ENCODE data around the gene DGKI.
"Not testable (repeated sequence)": the region's sequence is repeated elsewhere in the genome, so short reads cannot be mapped to it uniquely, and the experiment has no call there.

The DGKI gene

GRCh38 chr7:137832382-137832781 is 14.4 kb downstream of the DGKI start:
- DNase-seq = no peak
- Mint-ChIP-seq H3K27ac (no peak overlapping the region), H3K9me3 (peaks cover 12 to 13% of the 10 kb centered on the region in 2 donors), H3K4me1 (no peaks in the 10 kb centered on the region), H3K27me3 (peaks cover 32% of the 10 kb centered on the region), H3K4me3 (no peak overlapping the region)
- no peak for ATAC-seq

- not testable (repeated sequence) for H3K4me3 Mint-ChIP-seq, ATAC-seq, H3K27ac Mint-ChIP-seq, DNase-seq, H3K4me1 Mint-ChIP-seq
- H3K27me3 Mint-ChIP-seq = peaks cover 33% of the 10 kb centered on the region
- peaks cover 12 to 13% of the 10 kb centered on the region in 2 donors for H3K9me3 Mint-ChIP-seq
These were observed 15.2 kb downstream of the DGKI start for GRCh38 chr7:137831555-137831954.

GRCh38 chr7:137829337-137829992 is 17.3 kb downstream of the DGKI start:
- DNase-seq (no peak), ATAC-seq (no peak)
- H3K9me3 Mint-ChIP-seq = peaks cover 12 to 13% of the 10 kb centered on the region in 2 donors
- H3K4me3 Mint-ChIP-seq = no peak overlapping the region
- no peaks in the 10 kb centered on the region for H3K4me1 Mint-ChIP-seq
- H3K27me3 Mint-ChIP-seq = peaks cover 19% of the 10 kb centered on the region
- H3K27ac Mint-ChIP-seq = no peak overlapping the region

DNA sequence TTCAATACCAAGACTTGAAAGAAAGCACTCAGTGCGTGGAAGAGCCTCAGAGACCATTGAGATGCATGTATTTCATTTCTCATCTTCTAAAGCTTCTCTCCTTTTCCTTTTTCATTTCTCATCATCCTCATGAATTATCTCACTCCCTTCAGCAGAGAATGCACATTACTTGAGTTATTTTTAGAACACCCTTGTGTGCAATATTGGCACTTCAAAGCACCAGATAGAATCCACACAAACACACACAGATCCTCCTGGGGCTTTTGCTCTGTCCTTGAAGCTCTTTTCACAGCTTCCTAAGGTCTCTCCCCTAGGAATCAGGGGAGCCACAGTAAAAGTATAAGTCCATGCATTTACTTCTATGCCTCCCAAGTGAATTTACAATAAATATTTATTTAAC is 18.3 kb downstream of the DGKI start:
- Mint-ChIP-seq H3K9me3 (peaks cover 9% of the 10 kb centered on the region in 2 donors), H3K4me1 (no peaks in the 10 kb centered on the region), H3K27me3 (peaks cover 19% of the 10 kb centered on the region), H3K27ac (no peak overlapping the region), H3K4me3 (no peak overlapping the region)
- no peak for ATAC-seq
- no peak for DNase-seq

GRCh38 chr7:137825489-137825888 is 21.3 kb downstream of the DGKI start:
- no peak overlapping the region for H3K4me3 Mint-ChIP-seq

GRCh38 chr7:137820677-137821420 is 25.9 kb downstream of the DGKI start:
- no peak overlapping the region for H3K27ac Mint-ChIP-seq
- H3K4me3 Mint-ChIP-seq = no peak overlapping the region
- no peaks in the 10 kb centered on the region for H3K4me1 Mint-ChIP-seq
- DNase-seq (no peak), ATAC-seq (peak; percentile 53)
- H3K9me3 Mint-ChIP-seq = no peaks in the 10 kb centered on the region
- H3K27me3 Mint-ChIP-seq = peaks cover 43% of the 10 kb centered on the region

More at GRCh38 chr7:137825489-137825888, 21.3 kb downstream of the DGKI start:
- Mint-ChIP-seq H3K9me3 (no peaks in the 10 kb centered on the region), H3K4me1 (no peaks in the 10 kb centered on the region), H3K27me3 (peaks cover 34% of the 10 kb centered on the region), H3K27ac (no peak overlapping the region)
- ATAC-seq (no peak), DNase-seq (no peak)

DNA sequence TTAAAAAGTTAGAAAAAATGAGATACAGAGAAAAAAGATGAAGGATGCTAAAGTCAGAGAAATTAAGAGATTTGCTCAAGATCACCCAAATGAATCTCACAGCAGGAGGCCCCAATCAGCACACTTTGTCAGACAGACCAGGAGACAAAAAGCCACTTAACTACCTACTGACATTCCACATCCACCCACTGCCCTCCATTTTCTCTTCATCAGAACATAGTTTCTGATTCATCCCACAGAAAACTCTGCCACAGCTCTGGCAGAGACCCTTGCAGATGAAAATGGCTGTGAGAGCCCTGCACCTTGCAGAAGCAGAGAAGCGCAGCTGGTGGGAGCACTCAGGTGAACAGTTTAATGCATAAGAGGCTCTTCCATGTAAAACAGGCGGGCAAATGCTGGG is 26.6 kb downstream of the DGKI start:
- Mint-ChIP-seq H3K9me3 (no peaks in the 10 kb centered on the region), H3K27ac (peak overlapping the region in 1 of 2 donors; percentile 22), H3K4me1 (no peaks in the 10 kb centered on the region), H3K27me3 (peaks cover 45% of the 10 kb centered on the region), H3K4me3 (no peak overlapping the region)
- ATAC-seq (peak; percentile 6), DNase-seq (no peak)

GRCh38 chr7:137818036-137818435 is 28.7 kb downstream of the DGKI start:
- H3K4me3 Mint-ChIP-seq = no peak overlapping the region
- no peaks in the 10 kb centered on the region for H3K4me1 Mint-ChIP-seq
- DNase-seq (no peak), ATAC-seq (no peak)
- no peak overlapping the region for H3K27ac Mint-ChIP-seq
- H3K27me3 Mint-ChIP-seq = peaks cover 58% of the 10 kb centered on the region
- H3K9me3 Mint-ChIP-seq = no peaks in the 10 kb centered on the region

DNA sequence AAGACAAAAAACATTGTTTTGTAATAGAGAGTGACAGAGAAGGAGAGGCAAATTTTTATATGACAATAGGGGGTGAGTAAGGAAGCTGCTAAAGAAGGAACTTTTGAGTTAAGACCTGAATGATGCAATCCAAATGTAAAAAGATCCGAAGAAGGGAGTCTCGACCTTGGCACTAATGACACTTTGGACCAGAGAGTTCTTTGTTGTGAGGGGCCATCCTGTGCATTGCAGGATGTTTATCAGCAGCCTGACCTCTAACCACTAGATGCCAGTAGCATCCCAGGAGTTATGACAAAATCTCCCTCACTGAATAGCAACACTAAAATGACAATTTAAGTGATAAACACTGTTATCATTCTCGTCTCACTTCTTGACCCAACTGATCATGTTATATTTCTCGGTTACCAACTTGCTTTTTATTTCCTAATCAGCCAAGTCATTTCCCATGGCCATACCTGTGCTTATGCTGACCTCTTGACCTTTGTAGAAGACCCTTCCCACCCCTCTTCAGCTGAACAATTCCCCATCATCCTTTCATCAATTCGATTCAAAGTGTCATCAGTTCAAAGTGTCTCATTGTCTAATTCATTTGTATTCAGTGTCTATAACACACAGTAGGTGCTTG is 30.0 kb downstream of the DGKI start:
- Mint-ChIP-seq H3K9me3 (no peaks in the 10 kb centered on the region), H3K4me3 (no peak overlapping the region), H3K27me3 (peaks cover 57% of the 10 kb centered on the region), H3K27ac (no peak overlapping the region), H3K4me1 (no peaks in the 10 kb centered on the region)
- DNase-seq (peak in 1 of 2 donors; percentile 3), ATAC-seq (peak; percentile 57)

GRCh38 chr7:137813541-137813940 is 33.2 kb downstream of the DGKI start:
- Mint-ChIP-seq H3K4me3 (no peak overlapping the region), H3K27ac (no peak overlapping the region), H3K9me3 (no peaks in the 10 kb centered on the region), H3K27me3 (peaks cover 42% of the 10 kb centered on the region), H3K4me1 (no peaks in the 10 kb centered on the region)
- DNase-seq (no peak), ATAC-seq (no peak)

- Mint-ChIP-seq H3K9me3 (no peaks in the 10 kb centered on the region), H3K4me3 (no peak overlapping the region), H3K27me3 (peaks cover 44% of the 10 kb centered on the region), H3K4me1 (no peaks in the 10 kb centered on the region), H3K27ac (no peak overlapping the region)
- ATAC-seq (no peak), DNase-seq (no peak)
These were observed 36.5 kb downstream of the DGKI start for GRCh38 chr7:137810248-137810647.

DNA sequence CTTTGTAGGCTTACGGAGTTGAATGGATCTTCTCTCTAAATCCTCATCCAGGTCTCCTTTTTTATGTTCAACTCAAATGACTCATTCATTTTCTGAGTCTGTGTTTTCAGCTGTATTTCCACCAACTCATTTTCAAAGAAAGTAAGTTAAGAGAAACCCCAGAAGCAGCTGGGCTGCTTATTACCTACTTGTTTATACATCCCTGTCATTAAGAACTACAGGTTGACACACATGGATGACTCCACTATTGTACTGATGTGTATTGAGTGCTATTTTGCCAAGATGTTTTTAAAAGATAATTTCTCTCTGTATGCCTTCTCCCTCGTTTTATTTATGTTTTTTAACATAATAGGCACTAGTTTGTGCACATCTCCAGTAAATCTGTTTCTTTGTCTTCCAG is 41.9 kb downstream of the DGKI start:
- no peak for DNase-seq
- no peak for ATAC-seq
- Mint-ChIP-seq H3K9me3 (no peaks in the 10 kb centered on the region), H3K27ac (no peak overlapping the region), H3K4me3 (no peak overlapping the region), H3K4me1 (no peaks in the 10 kb centered on the region), H3K27me3 (peaks cover 31% of the 10 kb centered on the region)

DNA sequence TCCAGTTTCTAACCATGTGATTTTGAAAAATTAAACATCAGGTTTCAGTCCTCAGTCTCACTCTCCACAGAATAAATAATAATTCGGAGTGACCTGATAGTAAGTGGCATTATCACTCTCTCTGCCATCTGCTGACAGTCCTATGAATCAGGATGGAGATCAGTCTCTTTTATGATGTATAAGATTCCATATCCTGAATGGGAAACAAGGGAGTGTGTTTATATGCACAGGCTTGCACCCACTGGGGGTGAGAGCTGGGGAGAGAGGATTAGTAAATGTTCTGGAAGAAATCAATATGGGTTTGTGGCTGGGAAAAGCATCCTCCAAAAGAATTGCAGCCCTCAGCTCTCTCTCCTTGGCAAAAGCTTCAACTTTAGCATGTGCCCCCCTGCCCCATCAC is 45.3 kb downstream of the DGKI start:
- H3K4me1 Mint-ChIP-seq = no peaks in the 10 kb centered on the region
- H3K9me3 Mint-ChIP-seq = peaks cover 0 to 3% of the 10 kb centered on the region in 2 donors
- ATAC-seq = no peak

DNA sequence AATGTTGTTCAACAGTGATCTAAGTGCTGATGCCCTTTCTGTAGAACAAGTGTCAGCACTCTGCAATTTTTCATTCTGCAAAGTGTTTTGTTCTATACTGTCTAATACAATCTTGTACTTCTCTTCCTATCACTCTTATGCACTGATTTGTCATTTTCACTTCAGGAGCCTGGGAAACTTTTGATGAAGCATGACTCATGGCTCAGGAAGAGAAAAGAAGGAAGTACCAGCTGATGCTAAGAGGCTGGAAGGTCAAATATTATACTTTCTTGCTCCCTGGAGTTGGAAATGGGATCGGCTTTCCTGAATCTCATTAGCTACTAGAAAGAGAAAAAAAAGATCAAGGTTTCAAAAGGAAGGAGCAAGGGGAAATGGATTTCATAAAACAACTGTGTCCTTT is 45.8 kb downstream of the DGKI start:
- Mint-ChIP-seq H3K27me3 (peaks cover 17% of the 10 kb centered on the region), H3K4me1 (no peaks in the 10 kb centered on the region), H3K4me3 (no peak overlapping the region), H3K27ac (no peak overlapping the region), H3K9me3 (peaks cover 0 to 7% of the 10 kb centered on the region in 2 donors)
- DNase-seq (no peak), ATAC-seq (no peak)

More for the DNA sequence above, 45.3 kb downstream of the DGKI start:
- peaks cover 14% of the 10 kb centered on the region for H3K27me3 Mint-ChIP-seq
- H3K27ac Mint-ChIP-seq = no peak overlapping the region
- H3K4me3 Mint-ChIP-seq = no peak overlapping the region
- DNase-seq = no peak

GRCh38 chr7:137798073-137798763 is 48.6 kb downstream of the DGKI start:
- no peak overlapping the region for H3K27ac Mint-ChIP-seq
- ATAC-seq (no peak), DNase-seq (no peak)
- H3K27me3 Mint-ChIP-seq = peaks cover 27% of the 10 kb centered on the region
- no peaks in the 10 kb centered on the region for H3K4me1 Mint-ChIP-seq
- H3K9me3 Mint-ChIP-seq = peaks cover 0 to 7% of the 10 kb centered on the region in 2 donors
- no peak overlapping the region for H3K4me3 Mint-ChIP-seq

Data from stimulated activated naive CD8-positive, alpha-beta T cell treated with anti-CD3 and anti-CD28 coated beads, Interleukin-15, amount 100 ng/mL, for 72 hours (primary cell).